B cell (primary cell): ENCODE measurements around the gene ADGRA3.

Source experiments
- EZH2 ChIP-seq: IDR thresholded peaks from 2 replicates; pipeline ENCODE4 v1.6.1; 2012; ENCODE audit warnings: borderline replicate concordance, low read depth, mild to moderate bottlenecking, moderate library complexity, low read length; ENCODE audit not compliant: insufficient read depth, poor library complexity, severe bottlenecking
- TF ChIP-seq, protein P1 (sequence below): fragments of 200-600 bp; IDR thresholded peaks from one replicate; pipeline ENCODE4 v1.8.0; 2022; ENCODE audit warnings: antibody characterized with exemption, mild to moderate bottlenecking

DNA sequence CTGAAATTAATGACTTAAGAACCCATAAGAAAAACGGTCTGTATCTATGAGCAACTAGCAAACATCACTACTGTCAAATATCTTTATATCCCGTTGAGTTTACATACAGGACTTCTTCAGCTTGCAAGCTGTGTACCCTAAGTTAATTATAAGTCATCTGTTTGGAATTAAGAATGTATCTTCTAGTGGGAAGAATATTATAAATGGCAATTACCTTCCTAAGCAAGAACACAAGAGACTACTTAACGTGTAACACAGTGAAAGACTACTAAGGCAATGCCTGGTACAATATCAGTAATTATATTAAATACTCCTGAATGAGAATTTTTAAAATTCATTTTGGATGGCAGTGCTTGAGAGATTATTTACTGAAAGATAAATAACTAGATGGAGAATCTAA is 58.5 kb downstream of the ADGRA3 start:
- TF ChIP-seq, protein P1, sequence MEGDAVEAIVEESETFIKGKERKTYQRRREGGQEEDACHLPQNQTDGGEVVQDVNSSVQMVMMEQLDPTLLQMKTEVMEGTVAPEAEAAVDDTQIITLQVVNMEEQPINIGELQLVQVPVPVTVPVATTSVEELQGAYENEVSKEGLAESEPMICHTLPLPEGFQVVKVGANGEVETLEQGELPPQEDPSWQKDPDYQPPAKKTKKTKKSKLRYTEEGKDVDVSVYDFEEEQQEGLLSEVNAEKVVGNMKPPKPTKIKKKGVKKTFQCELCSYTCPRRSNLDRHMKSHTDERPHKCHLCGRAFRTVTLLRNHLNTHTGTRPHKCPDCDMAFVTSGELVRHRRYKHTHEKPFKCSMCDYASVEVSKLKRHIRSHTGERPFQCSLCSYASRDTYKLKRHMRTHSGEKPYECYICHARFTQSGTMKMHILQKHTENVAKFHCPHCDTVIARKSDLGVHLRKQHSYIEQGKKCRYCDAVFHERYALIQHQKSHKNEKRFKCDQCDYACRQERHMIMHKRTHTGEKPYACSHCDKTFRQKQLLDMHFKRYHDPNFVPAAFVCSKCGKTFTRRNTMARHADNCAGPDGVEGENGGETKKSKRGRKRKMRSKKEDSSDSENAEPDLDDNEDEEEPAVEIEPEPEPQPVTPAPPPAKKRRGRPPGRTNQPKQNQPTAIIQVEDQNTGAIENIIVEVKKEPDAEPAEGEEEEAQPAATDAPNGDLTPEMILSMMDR, result no peak
- no peak for TF ChIP-seq EZH2
